Myocyte (in vitro differentiated cells): ENCODE results near the gene PXDN. TPM values are rescaled to one million over a fixed set of nuclear protein-coding genes. Genes with fewer than 3 reads are reported as not detected.
A peak's percentile ranks its signal among the peaks of the same experiment; 100 is the strongest.
"Not testable (repeated sequence)": the region's sequence is repeated elsewhere in the genome, so short reads cannot be mapped to it uniquely, and the experiment has no call there.

Experiments
- DNase-seq: peaks from one replicate; pipeline ENCODE4 v3.0.0-alpha.2; 2012; ENCODE audit warnings: low read depth
- total RNA-seq: library from RNA; depleted of rRNA; stranded (reverse); fragments of >200 nt; gene quantifications from 2 replicates; pipeline ENCODE4 v1.2.3, GENCODE V29; 2014

The PXDN gene
- total RNA-seq, 1 donor from 2014 or later, result 52.7 TPM

- not testable (repeated sequence) for DNase-seq
Measured at GRCh38 chr2:1724351-1724750, 20.0 kb downstream of the PXDN start.

DNA sequence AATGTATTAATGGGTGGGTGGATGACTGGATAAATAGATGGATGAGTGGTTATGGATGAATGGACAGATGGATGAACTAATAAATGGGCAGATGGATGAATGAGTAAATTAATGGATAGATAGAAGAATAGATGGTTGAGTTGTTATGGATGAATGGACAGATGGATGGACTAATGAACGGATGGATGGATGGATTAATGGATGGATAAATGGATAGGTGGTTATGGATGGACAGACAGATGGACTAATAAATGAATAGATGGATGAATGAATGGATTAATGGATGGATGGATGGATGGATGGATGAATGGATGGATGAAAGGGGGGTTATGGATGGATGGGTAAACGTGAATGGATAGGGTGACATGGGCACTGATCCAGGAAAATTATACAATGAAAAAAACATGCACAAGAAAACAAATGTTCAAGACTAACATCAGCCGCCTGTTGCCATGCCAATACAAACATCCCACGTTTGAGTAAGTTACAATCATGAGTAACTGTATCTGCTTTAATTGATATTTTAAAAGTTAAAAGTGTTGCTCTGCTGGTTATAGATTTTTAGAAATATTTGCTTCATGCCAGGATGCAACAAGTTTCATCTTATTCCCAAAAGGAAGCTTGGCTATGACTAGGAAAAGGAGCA, 20.8 kb downstream of the PXDN start:
- DNase-seq, result no peak

DNA sequence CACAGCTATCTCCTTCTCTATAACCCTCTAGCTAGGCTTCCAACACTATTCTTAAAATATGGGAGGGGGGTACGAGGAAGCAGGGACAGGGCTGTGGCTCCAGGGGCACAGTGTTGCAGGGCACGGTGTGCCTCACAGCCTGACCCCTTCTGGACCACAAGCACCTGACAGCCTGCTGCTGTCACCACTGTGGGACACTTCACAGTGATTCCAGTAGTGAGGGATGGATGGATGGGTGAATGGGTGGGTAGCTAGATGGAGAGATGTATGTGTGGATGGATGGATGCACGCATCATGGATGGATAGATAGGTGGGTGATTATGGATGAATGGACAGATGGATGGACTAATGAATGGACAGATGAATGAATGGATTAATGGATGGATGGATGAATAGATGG, 21.6 kb downstream of the PXDN start:
- DNase-seq, result no peak

- DNase-seq, result peak; percentile 69
Measured at GRCh38 chr2:1721706-1722646, 22.3 kb downstream of the PXDN start.

DNA sequence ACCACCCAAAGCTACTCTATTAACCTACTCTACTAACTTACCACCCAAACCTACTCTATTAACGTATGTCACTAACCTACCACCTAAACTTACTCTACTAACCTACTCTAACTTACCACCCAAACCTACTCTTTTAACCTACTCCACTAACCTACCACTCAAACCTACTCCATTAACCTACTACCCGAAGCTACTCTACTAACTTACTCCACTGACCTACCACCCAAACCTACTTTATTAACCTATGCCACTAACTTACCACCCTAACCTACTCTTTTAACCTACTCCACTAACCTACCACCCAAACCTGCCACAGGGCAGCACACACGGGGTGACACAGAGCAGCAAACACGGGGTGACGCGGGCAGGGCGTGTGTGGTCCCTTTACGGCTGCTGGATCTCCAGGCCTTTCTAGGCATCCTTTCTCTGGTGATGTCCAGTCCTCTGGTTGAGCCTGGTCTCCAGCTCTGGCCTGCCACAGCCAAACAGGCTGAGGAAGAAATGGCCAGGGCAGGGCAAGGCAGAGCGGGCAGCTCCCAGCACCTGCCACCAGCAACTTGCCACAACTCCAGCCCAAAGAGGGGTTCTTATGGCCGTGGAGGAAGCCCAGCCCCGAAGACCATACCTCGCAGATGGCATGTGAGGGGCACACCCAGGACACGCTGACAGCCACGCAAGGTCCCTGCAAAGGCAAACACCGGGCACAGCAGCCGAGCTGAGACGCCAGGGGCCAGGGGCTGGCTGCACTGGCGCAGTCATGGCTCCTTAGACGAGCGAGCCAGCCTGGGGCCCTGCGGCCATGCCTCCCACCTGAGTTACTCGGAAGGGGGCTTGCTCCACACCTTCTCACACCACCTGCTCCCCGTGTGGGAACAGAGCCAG, 25.7 kb downstream of the PXDN start:
- no peak for DNase-seq

DNA sequence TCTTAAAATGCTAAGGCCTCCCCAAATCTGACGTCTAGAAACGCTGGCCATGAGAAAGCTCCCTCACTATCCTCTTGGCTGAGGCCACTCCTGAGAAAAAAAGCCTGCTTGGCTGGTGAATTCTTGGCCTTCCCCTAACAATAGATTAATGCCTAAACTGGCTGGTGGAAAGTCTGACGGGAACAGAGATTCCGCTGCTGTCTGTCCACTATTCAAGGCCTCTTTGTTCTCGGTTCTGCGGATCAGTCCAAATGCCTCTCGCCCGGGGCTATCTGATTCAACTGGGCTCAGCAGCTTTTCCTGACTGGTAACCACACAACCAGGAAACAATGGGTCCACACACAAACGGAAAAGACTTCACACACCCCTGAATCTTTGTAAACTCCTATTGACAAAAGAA, 27.2 kb downstream of the PXDN start:
- no peak for DNase-seq

- no peak for DNase-seq
Measured at GRCh38 chr2:1716441-1716840, 27.9 kb downstream of the PXDN start.

GRCh38 chr2:1716014-1716305, 28.4 kb downstream of the PXDN start:
- not testable (repeated sequence) for DNase-seq

DNA sequence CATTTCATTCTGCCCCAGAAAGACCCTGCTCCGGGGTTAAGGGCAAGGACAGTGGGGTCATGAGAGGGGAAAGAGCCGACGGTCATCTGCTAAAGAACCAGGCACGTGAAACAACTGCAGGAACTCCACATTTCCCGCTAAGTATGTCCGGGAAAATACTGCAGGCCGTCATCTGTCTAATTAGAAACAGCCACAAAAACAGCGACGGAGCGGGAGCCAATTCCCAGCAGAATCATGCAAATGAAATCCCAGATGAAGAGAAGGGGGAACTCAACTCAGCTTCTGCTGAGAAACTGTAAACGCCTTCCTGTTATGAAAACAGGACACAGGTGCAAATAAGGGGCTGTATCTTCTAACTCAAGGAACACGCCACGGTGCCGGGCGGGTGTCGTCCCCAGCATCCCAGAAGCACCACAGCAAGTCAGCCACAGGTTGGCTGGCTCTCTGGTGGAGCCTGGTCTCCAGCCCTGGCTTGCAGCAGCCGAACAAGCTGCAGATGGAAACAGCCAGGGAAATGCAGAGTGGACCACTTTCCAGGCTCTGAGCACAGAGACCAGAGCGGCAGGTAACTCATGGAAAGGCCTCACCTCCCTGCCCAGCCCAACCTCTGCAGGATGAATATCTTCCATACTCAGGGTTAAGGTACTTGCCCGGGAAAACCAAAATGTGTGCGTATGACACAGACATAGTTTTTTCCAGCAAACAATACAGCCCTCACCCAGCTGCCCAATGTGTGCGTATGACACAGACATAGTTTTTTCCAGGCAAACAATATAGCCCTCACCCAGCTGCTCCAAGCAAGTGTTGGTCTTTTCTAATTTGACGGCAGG, 28.9 kb downstream of the PXDN start:
- no peak for DNase-seq

DNA sequence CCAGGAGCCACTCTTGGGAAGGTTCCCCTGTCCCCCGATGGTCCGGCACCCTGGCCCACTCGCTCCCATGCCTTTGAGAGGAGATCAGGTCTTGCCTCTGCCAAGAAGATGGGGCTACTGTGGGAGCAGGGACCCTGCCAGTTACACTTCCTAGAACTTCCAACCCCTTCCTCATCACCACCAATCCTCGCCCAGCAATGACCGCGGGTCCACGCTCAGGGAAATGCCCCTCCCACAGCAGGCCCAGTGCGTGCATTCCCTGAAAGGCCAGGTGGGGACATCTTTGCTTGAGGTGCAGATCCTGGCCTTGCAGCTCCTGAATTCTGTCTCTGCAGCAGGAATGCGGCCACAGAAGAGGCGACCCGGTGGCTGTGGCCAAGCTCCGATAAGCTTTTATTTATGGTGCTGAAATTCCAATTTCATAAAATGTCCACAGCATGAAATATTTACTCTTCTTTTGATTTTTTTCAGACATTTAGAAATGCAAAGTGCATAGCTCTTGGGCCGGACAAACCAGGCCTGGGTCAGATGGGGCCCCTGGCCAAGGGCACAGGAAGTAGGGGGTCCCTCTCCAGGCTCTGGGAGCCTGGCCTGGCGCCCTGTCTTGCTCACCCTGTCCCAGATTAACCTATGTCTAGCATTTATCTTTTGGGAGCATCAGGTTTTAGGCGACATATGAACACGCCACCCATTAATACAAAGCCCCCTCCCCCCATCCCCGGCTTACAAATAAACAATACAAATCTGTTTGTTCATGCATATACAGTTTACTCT, 29.8 kb downstream of the PXDN start:
- no peak for DNase-seq

- no peak for DNase-seq
Measured at GRCh38 chr2:1713839-1714236, 30.5 kb downstream of the PXDN start.

- no peak for DNase-seq
Measured at GRCh38 chr2:1713142-1713838, 31.0 kb downstream of the PXDN start.

DNA sequence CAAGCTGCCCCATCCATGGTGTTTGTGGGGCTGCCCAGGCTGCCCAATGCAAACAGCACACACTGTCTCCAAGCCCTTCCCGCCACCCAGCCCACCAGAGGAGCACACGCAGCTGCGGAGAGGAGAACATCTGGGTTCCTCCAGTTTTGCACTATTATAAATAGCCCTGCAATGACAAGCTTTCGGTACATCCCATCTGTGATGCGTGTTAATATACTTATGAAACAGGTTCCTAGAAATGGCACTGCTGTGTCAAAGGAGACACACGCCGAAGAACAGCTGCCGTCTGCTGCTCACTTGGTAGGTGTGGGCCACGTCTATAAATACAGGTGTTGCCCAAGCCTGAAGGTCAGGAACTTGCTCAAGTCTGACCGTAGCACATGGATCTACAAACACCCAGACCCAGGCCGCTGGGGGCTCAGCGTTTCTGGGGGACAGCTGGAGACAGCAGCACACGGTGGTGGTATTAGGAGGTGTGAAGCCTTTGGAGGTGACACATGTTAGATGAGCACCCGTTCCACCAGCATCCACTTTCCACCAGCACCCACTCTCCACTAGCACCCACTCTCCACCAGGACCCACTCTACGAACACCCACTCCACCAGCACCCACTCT, 34.3 kb downstream of the PXDN start:
- DNase-seq, result no peak

DNA sequence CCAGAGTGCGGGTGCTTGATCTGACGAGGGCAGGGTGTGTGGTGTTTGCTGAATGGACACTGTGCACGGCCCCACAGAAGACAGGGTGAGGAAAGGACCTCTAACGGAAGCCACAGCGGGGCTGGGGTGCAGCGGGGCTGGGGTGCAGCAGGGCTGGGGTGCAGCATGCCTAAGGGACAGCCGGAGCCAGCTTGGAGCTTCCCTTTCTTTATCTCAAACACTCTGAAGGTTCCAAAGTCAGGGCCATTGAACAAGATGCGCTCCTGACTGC, 35.0 kb downstream of the PXDN start:
- DNase-seq, result no peak

- no peak for DNase-seq
Measured at GRCh38 chr2:1708476-1709334, 35.6 kb downstream of the PXDN start.

- DNase-seq, result peak; percentile 68
Measured at GRCh38 chr2:1707771-1708418, 36.4 kb downstream of the PXDN start.

- not testable (repeated sequence) for DNase-seq
Measured at GRCh38 chr2:1706089-1706841, 38.0 kb downstream of the PXDN start.
